Keratinocyte (primary cell): ENCODE measurements around the gene TNS1. TPM values are rescaled to one million over a fixed set of nuclear protein-coding genes. Genes with fewer than 3 reads are reported as not detected.

Experiments used
- DNase-seq: peaks from one replicate; pipeline ENCODE4 v3.0.0-alpha.2; 2011; ENCODE audit warnings: low read depth, missing footprints, low spot score
- FAIRE-seq: peaks from 2 replicates; lab custom pipeline; 2011; peaks lifted over from hg19 to GRCh38; lab: Jason Lieb, UNC
- H2AFZ ChIP-seq: 2 replicates; pipeline ENCODE4 v1.6.0; 2012; ENCODE audit warnings: low read length, control low read depth, inconsistent platforms; ENCODE audit not compliant: control insufficient read depth
- H3K27ac ChIP-seq: 2 replicates; pipeline ENCODE4 v1.5.1; 2011; ENCODE audit warnings: low read length; ENCODE audit not compliant: control insufficient read depth, insufficient read depth
- H3K27me3 ChIP-seq: 3 replicates; pipeline ENCODE4 v1.6.0; 2011; ENCODE audit warnings: low read length; ENCODE audit not compliant: control insufficient read depth, insufficient read depth; ENCODE audit errors: extremely low read depth
- H3K36me3 ChIP-seq, 2 experiments: 2 replicates in 1 of 2; 3 replicates in 1 of 2; pipeline ENCODE4 v1.5.1; 2011; ENCODE audit warnings: low read length in 2 of 2, mild to moderate bottlenecking in 1 of 2; ENCODE audit not compliant: control insufficient read depth in 2 of 2, insufficient read depth in 2 of 2; ENCODE audit errors: extremely low read depth in 1 of 2
- H3K4me1 ChIP-seq: 3 replicates; pipeline ENCODE4 v1.5.1; 2011; ENCODE audit warnings: low read length; ENCODE audit not compliant: control insufficient read depth, insufficient read depth; ENCODE audit errors: extremely low read depth
- H3K4me2 ChIP-seq: 3 replicates; pipeline ENCODE4 v1.6.0; 2011; ENCODE audit warnings: low read depth, low read length; ENCODE audit not compliant: control insufficient read depth, insufficient read depth; ENCODE audit errors: extremely low read depth
- H3K4me3 ChIP-seq, 3 experiments: fragments of 200-600 bp in 1 of 3; sonication (generic) in 1 of 3; 2 replicates in 2 of 3; 3 replicates in 1 of 3; pipeline ENCODE4 v1.5.1; 2011 to 2016; ENCODE audit warnings: low read length in 3 of 3, mild to moderate bottlenecking in 3 of 3, control low read depth in 2 of 3, inconsistent platforms in 1 of 3, low read depth in 1 of 3, mixed read lengths in 1 of 3, mixed run types in 1 of 3, moderate library complexity in 1 of 3; ENCODE audit not compliant: control insufficient read depth in 2 of 3, insufficient read depth in 2 of 3; ENCODE audit errors: extremely low read depth in 1 of 3
- H3K79me2 ChIP-seq: 2 replicates; pipeline ENCODE4 v1.6.0; 2012; ENCODE audit warnings: low read length; ENCODE audit not compliant: control insufficient read depth, insufficient read depth
- H3K9ac ChIP-seq: 3 replicates; pipeline ENCODE4 v1.6.0; 2011; ENCODE audit warnings: low read length; ENCODE audit not compliant: control insufficient read depth, insufficient read depth; ENCODE audit errors: extremely low read depth
- H3K9me1 ChIP-seq: 3 replicates; pipeline ENCODE4 v1.6.0; 2011; ENCODE audit warnings: low read length; ENCODE audit not compliant: control insufficient read depth, insufficient read depth; ENCODE audit errors: extremely low read depth
- H3K9me3 ChIP-seq: 2 replicates; pipeline ENCODE4 v1.5.1; 2012; ENCODE audit warnings: low read depth, low read length; ENCODE audit not compliant: control insufficient read depth
- H4K20me1 ChIP-seq: 3 replicates; pipeline ENCODE4 v1.6.0; 2011; ENCODE audit warnings: low read length; ENCODE audit not compliant: control insufficient read depth, insufficient read depth; ENCODE audit errors: extremely low read depth
- CTCF ChIP-seq, 3 experiments: IDR thresholded peaks in 1 of 3; conservative IDR thresholded peaks in 1 of 3; optimal IDR thresholded peaks in 1 of 3; 2 replicates in 2 of 3; 3 replicates in 1 of 3; pipeline versions ENCODE3 to v1.5.1; 2011; ENCODE audit warnings: low read length in 3 of 3, mild to moderate bottlenecking in 3 of 3, moderate library complexity in 2 of 3, control low read depth in 1 of 3, inconsistent platforms in 1 of 3; ENCODE audit not compliant: insufficient read depth in 2 of 3; ENCODE audit errors: extremely low read depth in 1 of 3
- EZH2 ChIP-seq: IDR thresholded peaks from one replicate; pipeline ENCODE4 v1.6.1; 2012; ENCODE audit warnings: inconsistent platforms, mild to moderate bottlenecking, low read length, moderate library complexity
- dilution Hi-C: fragments of 300-500 bp; cut with MboI; formaldehyde crosslinking; loops from one replicate; pipeline ENCODE4 v1.7.0; 2020; ENCODE audit warnings: low sequenced_read_pairs; ENCODE audit not compliant: extremely low pct_ligation_motif_present
- polyA plus RNA-seq, 5 experiments: library from polyadenylated mRNA; depleted of rRNA in 3 of 5; stranded (reverse) in 3 of 5; stranded (forward) in 1 of 5; unstranded in 1 of 5; fragments of >200 nt; gene quantifications; 1 replicate in 1 of 5; 2 replicates in 3 of 5; 3 replicates in 1 of 5; pipeline versions ENCODE4 v1.2.1 to v1.2.3, GENCODE V29; 2011 to 2012; ENCODE audit warnings: missing spikeins in 2 of 5, low read depth in 1 of 5, low replicate concordance in 1 of 5

Gene TNS1
- polyA plus RNA-seq, 1 donor (not counting 4 experiments of a cell fraction or from before 2014, with no cell fraction given): 2.5 TPM

- H3K9me1 ChIP-seq: no peaks in the 10 kb centered on the region
Measured at GRCh38 chr2:217906798-217907197, 96.0 kb downstream of the TNS1 start.

GRCh38 chr2:217905896-217906295, 96.9 kb downstream of the TNS1 start:
- FAIRE-seq: no peak
- no peaks in the 10 kb centered on the region for H3K9me3 ChIP-seq
- no peaks in the 10 kb centered on the region for H3K36me3 ChIP-seq
- no peaks in the 10 kb centered on the region for H3K9me1 ChIP-seq
- no peak overlapping the region for H3K9ac ChIP-seq
- H3K27me3 ChIP-seq: peaks cover 43% of the 10 kb centered on the region
- H2AFZ ChIP-seq: no peak overlapping the region
- peaks cover 4% of the 10 kb centered on the region for H4K20me1 ChIP-seq
- peaks cover 7% of the 10 kb centered on the region for H3K4me1 ChIP-seq
- H3K4me2 ChIP-seq: no peak overlapping the region
- H3K27ac ChIP-seq: no peak overlapping the region
- no peak for TF ChIP-seq CTCF (optimal IDR thresholded peaks at IDR 0.05 in 1 of 3, IDR thresholded peaks at IDR 0.05 in 1 of 3, conservative IDR thresholded peaks at IDR 0.05 in 1 of 3; ENCODE audit: extremely low read depth in 1 of 3, insufficient read depth in 2 of 3, low read length in 3 of 3)
- TF ChIP-seq EZH2: no peak
- no peaks in the 10 kb centered on the region for H3K79me2 ChIP-seq
- DNase-seq: no peak
- no peak overlapping the region for H3K4me3 ChIP-seq
- dilution Hi-C loops: no loop called here

More at GRCh38 chr2:217906798-217907197, 96.0 kb downstream of the TNS1 start:
- no peaks in the 10 kb centered on the region for H3K36me3 ChIP-seq
- peaks cover 4% of the 10 kb centered on the region for H4K20me1 ChIP-seq
- TF ChIP-seq EZH2 (no peak), CTCF (optimal IDR thresholded peaks at IDR 0.05 in 1 of 3, IDR thresholded peaks at IDR 0.05 in 1 of 3, conservative IDR thresholded peaks at IDR 0.05 in 1 of 3; ENCODE audit: extremely low read depth in 1 of 3, insufficient read depth in 2 of 3, low read length in 3 of 3) (no peak)
- dilution Hi-C loops: no loop called here
- H3K27ac ChIP-seq: no peak overlapping the region
- H3K9me3 ChIP-seq: no peaks in the 10 kb centered on the region
- no peak overlapping the region for H3K9ac ChIP-seq
- H3K4me2 ChIP-seq: no peak overlapping the region
- peaks cover 45% of the 10 kb centered on the region for H3K27me3 ChIP-seq
- FAIRE-seq (no peak), DNase-seq (no peak)
- H3K4me3 ChIP-seq: no peak overlapping the region
- peaks cover 7% of the 10 kb centered on the region for H3K4me1 ChIP-seq
- no peak overlapping the region for H2AFZ ChIP-seq
- no peaks in the 10 kb centered on the region for H3K79me2 ChIP-seq
